Activated CD8-positive, alpha-beta memory T cell treated with anti-CD3 and anti-CD28 coated beads for 1 hour (primary cell): ENCODE results near the gene SUSD6.

Experiments used
- DNase-seq, 2 donors: peaks; one replicate each; pipeline ENCODE4 v3.0.0-alpha.2; 2020; ENCODE audit warnings: low read depth in 1 of 2; ENCODE audit errors: extremely low read depth in 1 of 2

SUSD6 gene

GRCh38 chr14:69754487-69754886, 143.1 kb downstream of the SUSD6 start:
- DNase-seq = no peak

- DNase-seq = no peak
These were observed 143.9 kb downstream of the SUSD6 start for GRCh38 chr14:69755296-69755695.

GRCh38 chr14:69755784-69756183, 144.4 kb downstream of the SUSD6 start:
- DNase-seq = no peak

GRCh38 chr14:69756298-69756697, 144.9 kb downstream of the SUSD6 start:
- DNase-seq = no peak

- no peak for DNase-seq
These were observed 149.4 kb downstream of the SUSD6 start for GRCh38 chr14:69760810-69761209.

- DNase-seq = no peak
These were observed 152.5 kb downstream of the SUSD6 start for GRCh38 chr14:69763761-69764510.
